H1 (cell line): Measurements from ENCODE around the gene CFDP1.
"Not testable (repeated sequence)": the region's sequence is repeated elsewhere in the genome, so short reads cannot be mapped to it uniquely, and the experiment has no call there.

ENCODE experiments used
- PHF8 ChIP-seq: fragments of 200-600 bp; sonication (generic); conservative IDR thresholded peaks from 2 replicates; pipeline ENCODE4 v1.7.1; 2012; ENCODE audit warnings: low read depth, mild to moderate bottlenecking, inconsistent platforms, low read length, moderate library complexity
- POLR2A ChIP-seq, 2 experiments: IDR thresholded peaks; 1 replicate in 1 of 2; 2 replicates in 1 of 2; pipeline ENCODE4 v1.6.1; 2011; ENCODE audit warnings: low read depth in 2 of 2, low read length in 2 of 2, mild to moderate bottlenecking in 2 of 2; ENCODE audit errors: control extremely low read depth in 1 of 2

GRCh38 chr16:75269358-75269757, 163.9 kb downstream of the CFDP1 start:
- TF ChIP-seq POLR2A (IDR thresholded peaks at IDR 0.05; ENCODE audit: control extremely low read depth in 1 of 2, low read depth in 2 of 2, low read length in 2 of 2); PHF8: not testable (repeated sequence)
